ENCODE measurements around the gene RBPJ.

Gene RBPJ

DNA sequence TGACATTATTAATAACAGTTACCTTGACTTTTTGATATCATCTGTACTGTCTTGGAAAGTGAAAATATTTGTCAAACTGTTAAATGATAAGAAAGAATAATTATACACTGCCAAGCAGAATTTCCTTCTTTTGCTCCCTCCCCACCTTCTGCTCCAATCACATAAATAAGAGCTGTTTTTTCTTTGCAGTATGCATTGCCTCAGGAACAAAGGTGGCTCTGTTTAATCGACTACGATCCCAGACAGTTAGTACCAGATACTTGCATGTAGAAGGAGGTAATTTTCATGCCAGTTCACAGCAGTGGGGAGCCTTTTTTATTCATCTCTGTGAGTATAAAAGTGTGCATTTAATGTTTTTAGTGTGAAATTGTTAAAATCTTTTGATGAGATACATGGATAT, 103.3 kb downstream of the RBPJ start:
- DNase-seq, result no peak

DNA sequence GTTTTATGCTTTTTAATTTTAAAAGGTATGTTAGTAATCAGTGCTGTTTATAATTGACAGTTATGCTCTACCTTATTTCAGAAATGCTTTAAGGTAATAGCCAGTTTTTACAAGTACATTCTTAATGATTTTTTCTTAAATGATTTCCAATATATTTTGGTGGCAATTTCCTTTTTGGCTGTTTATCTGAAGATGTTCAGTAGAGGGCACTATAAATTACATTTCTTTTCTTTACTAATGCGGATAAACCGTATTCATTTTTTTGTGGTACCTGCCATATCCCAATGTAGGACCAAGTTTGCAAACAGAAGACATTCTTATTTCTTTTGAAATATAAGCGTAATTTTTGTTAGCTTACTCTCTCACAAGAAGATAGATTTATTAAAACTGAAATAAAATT, 104.0 kb downstream of the RBPJ start:
- DNase-seq, result no peak

- no peak for DNase-seq
Observed at GRCh38 chr4:26425953-26426352, 105.1 kb downstream of the RBPJ start.

DNA sequence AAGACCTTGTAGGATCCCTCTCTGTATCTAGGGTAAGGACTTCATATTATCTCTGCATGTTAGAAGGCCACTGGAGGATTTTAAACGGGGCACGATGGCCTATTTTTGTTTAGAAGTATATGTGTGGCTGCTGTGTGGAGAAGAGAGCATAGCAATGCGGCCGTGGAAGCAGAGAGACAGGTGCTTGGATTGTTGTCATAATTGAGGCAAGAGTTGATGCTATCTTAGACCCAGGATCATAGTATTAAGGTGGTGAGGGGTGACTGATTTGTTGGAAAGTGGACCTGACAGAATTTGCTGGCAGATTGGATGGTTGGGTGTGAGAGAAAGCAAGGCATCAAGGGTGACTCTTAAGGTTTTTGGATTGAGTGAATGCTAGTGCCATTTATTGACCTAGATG, 106.1 kb downstream of the RBPJ start:
- no peak for DNase-seq

- DNase-seq, result no peak
Observed at GRCh38 chr4:26429910-26430309, 109.1 kb downstream of the RBPJ start.

DNA sequence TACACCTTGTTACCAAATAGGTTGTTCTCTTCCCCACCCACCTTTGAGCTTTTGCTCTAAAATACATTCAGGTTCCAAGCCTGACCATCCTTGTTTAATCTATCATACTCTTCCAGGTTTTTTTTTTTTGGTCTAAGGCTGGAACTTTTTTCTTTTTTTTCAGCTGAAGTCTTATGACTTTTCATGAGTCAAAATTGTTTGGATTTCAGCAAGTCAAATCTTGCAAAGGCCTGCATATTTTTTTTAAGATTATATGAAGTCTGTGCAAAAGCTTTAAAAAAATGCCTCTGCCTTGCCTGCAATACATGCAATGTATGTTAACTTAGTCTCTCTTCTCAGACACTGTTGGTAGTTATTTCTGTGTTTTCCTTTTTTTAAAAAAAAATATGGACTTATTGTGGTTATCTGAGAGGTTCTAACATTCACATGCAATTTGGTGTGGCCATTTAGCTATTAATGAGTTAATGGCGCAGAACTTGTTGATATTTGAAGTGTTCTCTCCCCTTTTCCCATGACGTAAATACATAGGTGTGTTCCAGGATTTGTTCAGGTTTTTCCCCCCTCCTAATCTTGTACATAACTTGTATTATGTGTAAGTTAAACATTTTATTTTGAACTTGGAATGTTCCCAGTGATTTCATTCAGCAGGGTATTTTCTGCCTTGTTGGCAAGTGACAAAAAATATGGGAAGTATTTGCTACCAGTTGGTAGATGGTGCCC, 110.8 kb downstream of the RBPJ start:
- no peak for DNase-seq

GRCh38 chr4:26432419-26432818, 111.6 kb downstream of the RBPJ start:
- DNase-seq, result no peak

DNA sequence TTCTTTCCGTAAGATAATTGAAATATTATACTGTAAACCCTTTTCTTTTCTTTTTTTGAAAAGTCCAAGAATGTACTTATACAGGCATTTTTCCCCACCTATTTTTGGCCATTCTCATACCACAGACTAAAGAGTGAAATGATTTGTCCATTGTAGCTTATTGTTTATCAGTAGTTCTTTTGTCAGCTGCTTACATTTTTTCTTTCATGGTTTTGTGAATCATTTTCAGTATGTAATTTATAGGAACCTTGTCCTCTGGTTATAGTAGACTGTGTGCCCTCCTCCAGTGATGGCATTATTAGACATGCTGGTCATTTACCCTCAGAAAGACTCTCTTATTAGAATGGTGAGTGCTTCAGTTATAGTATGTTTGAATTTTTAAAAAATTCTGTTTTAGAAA, 112.7 kb downstream of the RBPJ start:
- no peak for DNase-seq

DNA sequence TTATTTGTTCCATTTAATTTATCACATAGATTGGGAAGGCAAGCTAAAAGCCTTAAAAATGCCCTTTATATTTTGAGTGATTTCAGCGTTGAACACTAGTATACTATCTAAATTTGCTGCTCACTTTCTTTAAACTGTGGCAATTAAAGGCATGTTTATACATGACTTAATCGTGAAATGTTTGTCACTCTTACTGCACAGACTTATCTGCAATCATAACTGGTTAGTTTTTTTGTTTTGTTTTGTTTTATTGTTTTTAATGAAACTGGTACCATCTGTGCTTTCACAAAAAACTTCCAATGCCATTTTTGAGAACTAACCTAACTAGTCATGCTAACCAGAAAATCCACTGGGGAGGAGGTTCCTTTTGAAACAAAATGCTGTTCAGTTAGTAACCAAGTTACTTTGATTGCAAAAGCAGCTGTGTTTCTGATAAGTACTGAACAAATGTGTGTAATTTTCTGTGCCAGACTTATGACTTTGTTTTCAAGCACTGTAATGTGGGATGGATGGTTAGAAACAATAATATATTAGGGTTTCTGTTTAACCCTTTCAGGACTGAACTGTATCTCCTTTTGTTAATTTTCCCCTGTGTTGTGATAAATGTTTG, 113.3 kb downstream of the RBPJ start:
- no peak for DNase-seq

DNA sequence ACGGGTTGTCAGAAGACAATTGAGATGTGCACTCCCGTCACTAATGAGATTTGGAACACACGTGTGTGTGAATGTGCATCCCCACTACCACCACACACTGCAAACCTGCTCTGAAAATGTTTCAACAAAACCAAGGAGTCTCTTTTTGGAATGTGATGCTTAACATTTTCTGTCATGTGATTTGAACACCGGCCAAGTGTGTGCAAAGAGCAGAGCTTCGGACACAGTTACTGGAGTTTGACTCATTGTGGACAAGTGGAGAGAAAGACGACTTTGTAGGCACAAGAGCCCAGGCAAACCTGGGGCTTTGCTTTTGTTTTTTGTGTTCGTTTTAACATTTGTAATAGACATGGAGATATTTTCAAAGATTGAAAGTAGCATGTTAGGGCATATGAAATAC, 120.3 kb downstream of the RBPJ start:
- DNase-seq, result no peak

DNA sequence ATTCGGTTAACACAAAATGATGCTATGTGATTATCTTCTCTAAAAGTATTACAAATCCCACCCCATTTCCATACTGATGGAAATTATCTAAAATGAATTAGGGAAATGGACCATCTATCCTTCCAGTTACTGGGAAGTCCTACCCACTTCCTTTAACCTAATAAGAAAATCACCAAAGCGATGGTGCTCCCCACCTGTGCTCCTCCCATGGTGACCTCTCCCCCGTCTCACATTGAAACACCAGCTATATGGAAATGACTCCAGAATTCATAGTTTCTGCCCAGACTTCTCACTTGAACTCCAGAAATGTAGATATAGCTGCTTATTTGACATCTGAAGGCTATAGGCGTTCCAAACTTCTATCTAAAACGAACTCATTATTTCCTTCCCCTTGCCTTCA, 121.0 kb downstream of the RBPJ start:
- no peak for DNase-seq

- DNase-seq, result no peak
Observed at GRCh38 chr4:26447378-26447777, 126.6 kb downstream of the RBPJ start.

DNA sequence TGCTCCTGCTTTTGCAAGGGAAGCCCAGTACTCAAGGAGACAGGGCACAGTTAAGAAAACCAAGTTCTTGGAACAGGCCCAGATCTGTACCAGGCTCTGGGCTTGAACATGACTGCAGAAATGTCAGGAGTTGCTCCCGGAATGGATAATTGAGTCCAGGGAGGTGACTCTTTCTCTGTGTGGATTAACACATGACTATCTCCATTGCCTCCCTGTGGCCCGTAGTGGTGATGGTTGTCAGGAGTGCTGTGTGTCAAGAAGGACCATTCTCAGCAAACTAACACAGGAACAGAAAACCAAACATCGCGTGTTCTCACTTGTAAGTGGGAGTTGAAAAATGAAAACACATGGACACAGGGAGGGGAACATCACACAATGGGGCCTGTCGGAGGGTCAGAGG, 129.6 kb downstream of the RBPJ start:
- no peak for DNase-seq

GRCh38 chr4:26451597-26451996, 130.8 kb downstream of the RBPJ start:
- no peak for DNase-seq

DNA sequence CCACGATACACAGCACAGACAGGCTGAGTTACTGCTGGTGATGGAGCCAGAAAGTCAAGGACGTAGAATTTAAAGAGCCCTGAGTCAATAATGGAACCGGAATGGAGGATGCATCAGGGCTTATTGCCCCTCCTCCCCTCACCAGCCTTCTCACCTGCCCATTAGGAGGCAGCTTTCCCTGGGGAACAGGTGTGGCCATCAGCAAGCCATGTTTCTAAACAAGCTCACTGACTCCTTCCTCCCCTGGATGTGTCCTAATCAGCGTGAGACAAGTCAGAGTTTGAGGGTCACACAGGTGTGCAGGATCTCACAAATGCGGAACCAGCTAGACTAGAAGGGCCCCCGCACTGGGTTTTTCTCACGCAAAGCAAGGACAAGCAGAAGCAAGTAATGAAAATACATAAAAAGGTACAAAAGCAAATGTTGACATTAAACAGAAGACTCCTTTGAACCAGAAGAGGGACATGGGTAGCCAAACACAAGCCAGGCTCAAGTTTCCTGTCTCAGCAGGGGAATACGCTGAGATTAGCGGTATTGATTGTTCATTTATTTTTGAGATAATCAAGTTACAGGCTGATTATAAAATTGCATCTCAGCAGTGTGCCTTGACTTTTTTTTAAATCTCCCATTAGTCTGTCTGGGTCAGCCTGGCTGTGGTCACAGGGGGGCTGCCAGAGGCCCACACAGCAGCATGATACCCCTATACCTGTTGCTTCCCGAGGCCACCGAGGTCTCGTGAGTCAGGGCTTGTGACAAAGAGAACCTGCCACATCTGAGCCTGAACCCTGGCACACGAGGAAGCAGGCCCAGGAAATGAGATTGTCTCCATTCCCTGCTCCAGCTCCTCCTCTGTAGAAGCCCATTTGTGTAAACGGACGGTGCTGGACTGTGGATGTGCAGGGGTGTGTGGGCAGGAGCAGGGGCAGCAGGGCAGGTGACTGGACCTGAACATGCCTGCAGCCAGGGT, 132.0 kb downstream of the RBPJ start:
- DNase-seq, result no peak

DNA sequence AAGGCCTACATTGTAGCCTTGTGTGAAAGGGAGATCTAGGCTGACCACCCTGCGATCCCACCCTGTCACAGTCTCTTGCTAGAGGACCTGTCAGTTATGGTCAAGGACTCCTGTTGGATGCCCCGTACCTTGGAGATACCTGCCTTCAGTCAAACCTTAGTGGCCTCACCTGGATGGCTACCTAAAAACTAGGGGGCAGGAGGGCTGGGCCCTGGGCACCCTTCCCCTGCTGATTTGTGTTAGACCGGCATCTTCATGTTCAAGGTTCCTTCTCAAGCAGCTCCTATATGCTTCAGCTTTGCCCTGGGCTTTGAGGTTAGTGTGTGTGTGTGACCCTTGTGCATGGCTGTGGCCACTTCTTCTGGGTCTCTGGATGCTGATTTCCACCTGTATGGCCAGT, 134.1 kb downstream of the RBPJ start:
- no peak for DNase-seq

DNA sequence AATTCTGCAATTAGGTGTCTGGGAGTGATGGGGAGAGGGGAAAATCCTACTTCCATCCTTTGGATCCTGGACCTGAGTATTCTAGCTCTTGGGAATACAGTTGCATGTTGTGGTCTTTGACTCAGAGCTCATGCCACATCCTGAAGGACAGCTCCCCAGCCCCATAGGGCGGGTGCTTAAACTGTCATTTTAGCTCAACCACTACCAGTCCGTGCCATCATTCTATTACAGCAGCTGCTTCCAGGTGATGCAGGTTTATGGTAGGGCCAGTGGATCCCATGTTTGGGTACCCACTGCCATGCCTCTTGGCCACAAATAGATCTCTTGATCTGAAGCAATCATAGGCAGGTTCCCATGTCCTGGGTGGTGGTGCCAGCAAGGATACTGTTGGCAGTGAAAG, 134.8 kb downstream of the RBPJ start:
- no peak for DNase-seq

DNA sequence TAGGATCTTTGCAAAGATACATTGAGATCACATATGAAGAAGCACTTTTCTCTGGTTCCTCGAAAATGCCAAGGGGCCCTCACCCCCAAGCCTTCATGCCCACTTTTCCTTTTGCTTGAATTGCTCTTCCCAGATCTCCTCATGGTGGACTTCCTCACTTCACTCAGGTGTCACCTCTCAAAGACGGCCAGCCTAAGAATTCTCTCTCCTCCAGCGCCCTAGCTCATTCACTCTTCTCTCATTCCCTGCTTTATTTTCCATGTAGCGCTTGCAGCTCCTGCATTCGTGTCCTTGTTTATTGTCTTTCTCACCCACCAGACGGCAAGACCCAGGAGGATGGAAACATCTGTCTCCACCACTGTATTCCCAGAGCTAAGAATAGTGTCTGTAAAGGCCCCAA, 136.6 kb downstream of the RBPJ start:
- DNase-seq, result no peak

- no peak for DNase-seq
Observed at GRCh38 chr4:26458157-26458561, 137.3 kb downstream of the RBPJ start.

- DNase-seq, result peak; percentile 50
Observed at GRCh38 chr4:26459054-26459755, 138.4 kb downstream of the RBPJ start.

DNA sequence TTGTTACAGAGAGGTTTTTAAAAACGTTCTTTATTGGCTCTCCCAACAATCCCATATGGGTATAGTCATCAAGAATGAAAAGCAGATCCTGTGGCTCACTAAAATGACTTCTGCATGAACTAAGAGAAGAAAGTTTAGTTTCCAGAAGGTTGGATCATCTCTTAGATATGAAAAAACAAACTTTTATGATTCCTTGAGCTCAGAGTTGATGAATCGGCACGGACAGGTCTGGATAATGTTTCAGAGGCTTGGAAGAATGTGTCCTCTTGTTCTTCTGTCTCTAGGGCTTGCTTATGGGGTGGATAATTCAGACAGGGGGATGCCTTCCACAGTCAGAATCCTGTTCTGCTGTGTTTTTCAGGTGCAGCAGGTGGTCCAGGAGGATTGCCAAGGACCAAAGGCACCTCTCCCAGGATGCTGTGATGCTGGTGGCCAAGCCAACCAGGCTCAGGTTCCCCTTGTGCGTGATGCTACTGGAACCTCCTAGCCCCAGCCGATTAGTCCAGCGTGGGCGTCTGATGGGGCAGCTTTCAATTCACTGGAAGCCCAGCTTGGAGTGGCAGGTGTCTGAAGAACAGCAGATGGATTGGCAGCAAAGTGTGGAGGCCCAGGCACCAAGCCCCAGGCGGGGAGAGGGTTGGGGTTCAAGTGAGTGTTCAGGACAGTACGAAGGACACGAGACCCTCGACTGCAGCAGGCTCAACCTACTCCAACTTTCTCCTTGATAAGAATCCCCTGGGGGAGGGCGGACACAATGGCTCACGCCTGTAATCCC, 139.1 kb downstream of the RBPJ start:
- DNase-seq, result no peak

- DNase-seq, result no peak
Observed at GRCh38 chr4:26462874-26463273, 142.1 kb downstream of the RBPJ start.

All from CD4-positive, alpha-beta T cell treated with Interleukin-21 for 1 hour (primary cell).